Right lobe of liver (tissue), 4 donors: Measurements from ENCODE around the gene CACNB2.

Experiments
- POLR2A ChIP-seq: fragments of 450-650 bp; IDR thresholded peaks from one replicate; pipeline ENCODE4 v1.6.1; 2017; ENCODE audit warnings: antibody characterized with exemption, mild to moderate bottlenecking
- TF ChIP-seq, protein P1 (sequence below), 4 donors: fragments of 200-600 bp in 3 of 4; fragments of 450-650 bp in 1 of 4; IDR thresholded peaks; one replicate each; pipeline versions ENCODE4 v1.5.1 to v1.8.0; 2016 to 2022; ENCODE audit warnings: antibody characterized with exemption in 4 of 4, mild to moderate bottlenecking in 2 of 4
- donor health status: DM: no; HTN: no; CAD: no.
- donor health status: DM: no; HTN: no; CAD: no.
- donor health status: DM: no; HTN: yes; CAD: no.

DNA sequence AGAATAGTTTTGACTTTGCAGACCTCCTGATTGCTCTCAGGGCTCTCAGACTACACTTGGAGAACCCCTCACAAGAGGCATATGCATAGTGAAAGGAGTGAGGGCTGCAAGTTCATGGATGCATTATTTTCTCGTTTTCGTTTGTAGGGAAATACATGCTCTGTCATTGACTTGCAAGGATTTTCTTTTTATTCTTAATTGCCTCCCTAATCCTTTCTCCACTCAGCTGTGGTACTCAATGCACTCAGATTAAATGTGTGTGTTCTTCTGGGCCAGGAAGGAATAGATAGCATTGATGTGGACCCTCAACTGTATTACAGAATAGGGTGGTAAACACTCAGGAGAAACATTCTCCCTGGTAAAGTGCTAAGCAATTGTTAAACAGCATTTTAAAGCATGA is 188.7 kb downstream of the CACNB2 start:
- TF ChIP-seq, protein P1, sequence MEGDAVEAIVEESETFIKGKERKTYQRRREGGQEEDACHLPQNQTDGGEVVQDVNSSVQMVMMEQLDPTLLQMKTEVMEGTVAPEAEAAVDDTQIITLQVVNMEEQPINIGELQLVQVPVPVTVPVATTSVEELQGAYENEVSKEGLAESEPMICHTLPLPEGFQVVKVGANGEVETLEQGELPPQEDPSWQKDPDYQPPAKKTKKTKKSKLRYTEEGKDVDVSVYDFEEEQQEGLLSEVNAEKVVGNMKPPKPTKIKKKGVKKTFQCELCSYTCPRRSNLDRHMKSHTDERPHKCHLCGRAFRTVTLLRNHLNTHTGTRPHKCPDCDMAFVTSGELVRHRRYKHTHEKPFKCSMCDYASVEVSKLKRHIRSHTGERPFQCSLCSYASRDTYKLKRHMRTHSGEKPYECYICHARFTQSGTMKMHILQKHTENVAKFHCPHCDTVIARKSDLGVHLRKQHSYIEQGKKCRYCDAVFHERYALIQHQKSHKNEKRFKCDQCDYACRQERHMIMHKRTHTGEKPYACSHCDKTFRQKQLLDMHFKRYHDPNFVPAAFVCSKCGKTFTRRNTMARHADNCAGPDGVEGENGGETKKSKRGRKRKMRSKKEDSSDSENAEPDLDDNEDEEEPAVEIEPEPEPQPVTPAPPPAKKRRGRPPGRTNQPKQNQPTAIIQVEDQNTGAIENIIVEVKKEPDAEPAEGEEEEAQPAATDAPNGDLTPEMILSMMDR (IDR thresholded peaks at IDR 0.05), result no peak
- no peak for TF ChIP-seq POLR2A
